Esophagus squamous epithelium (tissue), 4 donors: ENCODE measurements around the gene TECPR2.

Experiments used
- POLR2A ChIP-seq, 4 donors: fragments of 450-650 bp; IDR thresholded peaks; one replicate each; pipeline ENCODE4 v1.6.1; 2017; ENCODE audit warnings: antibody characterized with exemption in 4 of 4, mild to moderate bottlenecking in 4 of 4, moderate library complexity in 3 of 4
- TF ChIP-seq, protein P1 (sequence below), 6 experiments: fragments of 450-650 bp in 4 of 6; fragments of 200-600 bp in 2 of 6; sonication (generic) in 2 of 6; IDR thresholded peaks; one replicate each; pipeline ENCODE4 v1.5.1; 2016 to 2019; ENCODE audit warnings: antibody characterized with exemption in 6 of 6, mild to moderate bottlenecking in 4 of 6, moderate library complexity in 4 of 6

DNA sequence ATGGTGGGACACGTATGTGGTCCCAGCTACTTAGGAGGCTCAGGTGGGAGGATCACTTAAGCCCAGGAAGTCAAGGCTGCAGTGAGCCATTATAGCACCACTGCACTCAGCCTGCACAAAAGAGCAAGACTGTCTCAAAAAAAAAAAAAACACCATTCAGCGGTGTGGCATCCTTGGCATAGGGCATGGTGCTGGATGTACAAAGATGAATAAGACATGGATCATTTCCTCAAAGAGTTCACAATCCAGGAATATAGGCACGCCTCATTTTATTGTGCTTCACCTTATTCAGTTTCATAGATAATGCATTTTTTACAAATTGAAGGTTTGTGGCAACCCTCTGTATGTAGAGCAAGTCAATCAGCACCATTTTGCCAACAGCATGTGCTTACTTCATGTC is 6.5 kb upstream of the TECPR2 start:
- TF ChIP-seq, protein P1, sequence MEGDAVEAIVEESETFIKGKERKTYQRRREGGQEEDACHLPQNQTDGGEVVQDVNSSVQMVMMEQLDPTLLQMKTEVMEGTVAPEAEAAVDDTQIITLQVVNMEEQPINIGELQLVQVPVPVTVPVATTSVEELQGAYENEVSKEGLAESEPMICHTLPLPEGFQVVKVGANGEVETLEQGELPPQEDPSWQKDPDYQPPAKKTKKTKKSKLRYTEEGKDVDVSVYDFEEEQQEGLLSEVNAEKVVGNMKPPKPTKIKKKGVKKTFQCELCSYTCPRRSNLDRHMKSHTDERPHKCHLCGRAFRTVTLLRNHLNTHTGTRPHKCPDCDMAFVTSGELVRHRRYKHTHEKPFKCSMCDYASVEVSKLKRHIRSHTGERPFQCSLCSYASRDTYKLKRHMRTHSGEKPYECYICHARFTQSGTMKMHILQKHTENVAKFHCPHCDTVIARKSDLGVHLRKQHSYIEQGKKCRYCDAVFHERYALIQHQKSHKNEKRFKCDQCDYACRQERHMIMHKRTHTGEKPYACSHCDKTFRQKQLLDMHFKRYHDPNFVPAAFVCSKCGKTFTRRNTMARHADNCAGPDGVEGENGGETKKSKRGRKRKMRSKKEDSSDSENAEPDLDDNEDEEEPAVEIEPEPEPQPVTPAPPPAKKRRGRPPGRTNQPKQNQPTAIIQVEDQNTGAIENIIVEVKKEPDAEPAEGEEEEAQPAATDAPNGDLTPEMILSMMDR (IDR thresholded peaks at IDR 0.05), result no peak
- TF ChIP-seq POLR2A (IDR thresholded peaks at IDR 0.05), result no peak
